Measurements from ENCODE around the gene SLIRP.
"Not testable (repeated sequence)": the region's sequence is repeated elsewhere in the genome, so short reads cannot be mapped to it uniquely, and the experiment has no call there.

SLIRP gene

DNA sequence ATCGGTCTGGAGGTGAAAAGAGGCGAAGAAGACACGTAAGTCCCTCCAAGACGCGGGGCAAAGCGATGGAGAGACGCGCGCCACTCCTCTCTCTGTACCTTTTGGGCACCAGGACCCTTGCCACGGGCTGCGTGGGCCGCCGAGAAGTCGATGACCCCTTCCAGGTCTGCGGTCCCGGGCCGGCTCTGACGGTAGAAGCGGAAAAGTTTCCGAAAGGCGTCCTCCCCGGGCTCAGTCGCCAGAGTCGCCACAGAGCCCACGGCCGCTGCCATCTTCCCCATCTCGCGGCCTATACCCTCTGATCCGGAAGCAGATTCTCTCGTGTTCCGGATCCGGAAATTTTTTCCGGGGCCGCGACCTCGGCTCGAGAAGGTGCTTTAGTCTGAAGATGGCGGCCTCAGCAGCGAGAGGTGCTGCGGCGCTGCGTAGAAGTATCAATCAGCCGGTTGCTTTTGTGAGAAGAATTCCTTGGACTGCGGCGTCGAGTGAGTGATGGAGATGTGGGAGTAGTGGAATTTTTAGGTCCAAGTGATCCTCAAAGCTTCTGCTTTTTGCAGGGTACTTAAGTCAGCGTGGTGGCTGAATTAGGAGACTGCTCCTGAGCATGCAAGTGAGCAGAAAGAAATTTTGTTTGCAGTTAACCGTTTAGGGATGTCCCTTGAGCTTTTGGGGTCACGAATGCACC, at the start of gene SLIRP, which contains the start of gene ALKBH1:
SLIRP (plus strand) TSS at position 380 of the 685 bp plus-strand sequence; CDS start at position 389, 9 bp downstream.
ALKBH1 (minus strand) TSS at position 300 of the 685 bp plus-strand sequence; CDS start at position 281, 19 bp downstream.
- DNase-seq (ENCODE audit: low spot score): peak; percentile 83

- DNase-seq (ENCODE audit: low spot score): no peak
These were observed 48.1 kb upstream of the SLIRP start for GRCh38 chr14:77659831-77660230.

DNA sequence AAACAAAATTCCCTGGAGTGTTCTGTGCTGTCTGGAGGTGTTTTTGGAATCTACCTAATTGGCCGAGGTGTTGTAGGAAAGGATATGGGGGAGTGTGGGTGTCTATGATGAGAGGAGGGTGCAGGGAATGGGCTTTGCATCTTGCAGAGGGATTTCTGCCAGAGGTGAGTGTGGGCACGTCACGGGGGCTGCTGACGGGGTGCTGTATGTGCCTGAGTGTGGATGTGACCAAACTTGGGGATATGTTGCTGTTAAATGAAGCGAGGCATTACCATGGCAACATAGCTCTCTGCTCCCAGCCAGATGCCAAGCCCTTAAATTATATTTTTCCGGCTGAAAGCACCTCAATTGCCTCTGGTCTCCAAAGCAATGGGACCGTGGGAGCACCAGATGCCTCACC, 47.1 kb upstream of the SLIRP start:
- peak; percentile 73 for DNase-seq (ENCODE audit: low spot score)

DNA sequence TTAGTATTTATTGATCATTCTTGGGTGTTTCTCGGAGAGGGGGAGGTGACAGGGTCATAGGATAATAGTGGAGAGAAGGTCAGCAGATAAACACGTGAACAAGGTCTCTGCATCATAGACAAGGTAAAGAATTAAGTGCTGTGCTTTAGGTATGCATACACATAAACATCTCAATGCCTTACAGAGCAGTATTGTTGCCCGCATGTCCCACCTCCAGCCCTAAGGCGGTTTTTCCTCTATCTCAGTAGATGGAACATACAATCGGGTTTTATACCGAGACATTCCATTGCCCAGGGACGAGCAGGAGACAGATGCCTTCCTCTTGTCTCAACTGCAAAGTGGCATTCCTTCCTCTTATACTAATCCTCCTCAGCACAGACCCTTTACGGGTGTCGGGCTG, 46.3 kb upstream of the SLIRP start:
- DNase-seq (ENCODE audit: low spot score): not testable (repeated sequence)

- no peak for DNase-seq (ENCODE audit: low spot score)
These were observed 44.6 kb upstream of the SLIRP start for GRCh38 chr14:77663293-77663692.

- no peak for DNase-seq (ENCODE audit: low spot score)
These were observed 40.6 kb upstream of the SLIRP start for GRCh38 chr14:77667331-77667730.

GRCh38 chr14:77673193-77673592, 34.7 kb upstream of the SLIRP start:
- DNase-seq (ENCODE audit: low spot score): no peak

DNA sequence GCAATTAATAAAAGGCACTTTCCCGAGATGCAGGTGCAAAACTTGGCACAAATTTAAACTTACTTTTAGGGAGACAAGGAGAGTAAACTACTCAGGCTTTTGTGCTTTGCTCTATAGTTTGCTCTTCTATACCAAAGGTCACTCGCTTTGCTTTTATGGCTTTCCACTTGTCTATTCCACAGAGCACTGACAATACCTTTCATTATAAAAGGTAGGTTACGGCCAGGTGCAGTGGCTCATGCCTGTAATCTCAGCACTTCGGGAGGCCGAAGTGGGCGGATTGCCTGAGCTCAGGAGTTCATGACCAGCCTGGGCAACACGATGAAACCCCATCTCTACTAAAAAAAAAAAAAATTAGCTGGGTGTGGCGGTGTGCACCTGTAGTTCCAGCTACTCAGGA, 33.0 kb upstream of the SLIRP start:
- DNase-seq (ENCODE audit: low spot score): no peak

GRCh38 chr14:77681196-77682157, 26.4 kb upstream of the SLIRP start:
- no peak for DNase-seq (ENCODE audit: low spot score)

- no peak for DNase-seq (ENCODE audit: low spot score)
These were observed 25.7 kb upstream of the SLIRP start for GRCh38 chr14:77682158-77682553.

- DNase-seq (ENCODE audit: low spot score): no peak
These were observed 16.6 kb upstream of the SLIRP start for GRCh38 chr14:77691259-77691658.

DNA sequence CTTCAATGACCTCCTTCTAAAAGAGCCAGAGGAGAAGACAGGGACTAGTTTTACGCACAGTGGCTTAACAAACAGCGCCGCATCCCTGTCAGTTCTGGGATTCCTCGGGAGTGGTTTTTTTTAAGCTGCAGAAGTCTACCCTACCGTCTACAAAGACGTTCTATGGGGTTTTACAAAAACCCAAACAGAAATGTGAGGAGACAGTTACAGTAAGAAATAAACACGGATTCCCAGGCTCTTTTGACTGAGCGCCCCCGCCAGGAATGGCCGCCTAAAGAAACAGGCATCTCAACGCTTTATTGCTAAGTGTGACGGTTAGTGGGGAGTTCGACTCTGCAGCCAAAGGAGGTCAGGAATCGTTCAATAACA, 564 bp upstream of the SLIRP start:
- DNase-seq (ENCODE audit: low spot score): peak; percentile 49

- DNase-seq (ENCODE audit: low spot score): no peak
These were observed 846 bp downstream of the SLIRP start for GRCh38 chr14:77708749-77709148.

GRCh38 chr14:77709412-77709811, 1.5 kb downstream of the SLIRP start:
- peak; percentile 11 for DNase-seq (ENCODE audit: low spot score)

GRCh38 chr14:77710364-77710763, 2.5 kb downstream of the SLIRP start:
- DNase-seq (ENCODE audit: low spot score): no peak

DNA sequence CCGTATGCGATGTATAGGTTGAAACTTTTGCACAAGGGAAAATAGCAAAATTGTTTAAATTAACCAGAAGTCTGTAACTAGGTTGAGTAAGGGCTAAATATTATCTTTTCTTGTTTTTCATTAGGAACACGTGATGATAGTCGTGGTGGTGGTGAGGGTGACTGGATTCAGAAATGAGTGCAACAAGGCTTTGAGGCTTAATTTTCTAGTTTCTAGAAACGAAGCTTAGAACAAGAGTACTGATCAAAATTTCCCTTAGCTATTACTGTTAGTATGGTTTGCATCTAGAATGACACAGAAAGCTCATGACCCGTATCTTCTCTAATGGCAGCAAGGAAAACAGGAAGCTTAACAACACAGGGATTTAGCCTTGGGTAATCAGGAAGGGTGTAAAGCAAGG, 7.0 kb downstream of the SLIRP start:
- no peak for DNase-seq (ENCODE audit: low spot score)

DNA sequence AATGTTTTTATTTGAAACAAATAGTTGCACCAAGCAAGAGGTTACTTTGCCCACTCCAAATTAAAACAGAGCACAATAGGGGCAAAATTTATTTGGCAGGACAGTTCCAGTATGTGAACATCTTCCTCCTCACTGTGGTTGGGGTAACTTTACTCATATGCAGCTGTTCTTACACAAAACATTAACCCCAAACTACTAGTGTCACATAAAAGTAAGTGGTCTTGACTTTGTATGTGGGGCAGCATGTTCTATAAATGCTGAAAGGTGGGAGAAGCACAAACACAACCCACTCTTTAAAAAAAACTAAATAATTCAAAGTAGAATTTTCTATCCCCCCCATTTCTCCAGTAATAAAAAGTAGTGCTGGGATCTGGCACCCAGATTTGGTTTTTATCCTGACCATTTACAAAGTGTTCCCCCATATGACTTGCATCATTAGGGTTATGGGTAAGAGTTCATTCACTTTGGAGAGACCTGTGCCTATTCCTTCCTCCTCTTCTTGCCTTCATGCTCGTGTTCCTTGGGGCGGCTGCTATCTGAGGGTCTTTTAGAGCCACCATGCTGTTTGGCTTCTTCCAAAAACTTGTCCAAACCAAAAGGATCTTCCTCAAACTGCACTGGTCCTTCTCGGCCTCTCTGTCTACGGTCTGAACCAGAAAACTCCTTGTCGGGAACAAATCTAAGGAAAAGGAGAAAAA, 9.9 kb downstream of the SLIRP start:
- DNase-seq (ENCODE audit: low spot score): no peak

DNA sequence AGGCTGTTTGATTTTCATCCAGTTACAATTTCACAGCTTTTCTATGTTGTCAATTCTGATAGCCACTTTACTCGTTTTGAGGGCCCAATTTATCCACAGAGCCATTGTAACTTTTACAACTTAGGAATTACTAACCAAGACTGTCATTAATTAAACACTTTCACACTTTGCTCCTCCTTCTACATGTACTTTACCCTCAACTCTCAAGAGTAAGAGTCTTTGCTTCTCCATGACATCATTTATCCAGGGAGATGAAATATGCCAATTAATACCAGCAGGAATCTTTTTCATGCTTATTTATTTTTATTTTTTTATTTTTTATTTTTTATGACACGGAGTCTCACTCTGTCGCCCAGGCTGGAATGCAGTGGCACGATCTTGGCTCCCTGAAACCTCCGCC, 13.5 kb downstream of the SLIRP start:
- DNase-seq (ENCODE audit: low spot score): no peak

DNA sequence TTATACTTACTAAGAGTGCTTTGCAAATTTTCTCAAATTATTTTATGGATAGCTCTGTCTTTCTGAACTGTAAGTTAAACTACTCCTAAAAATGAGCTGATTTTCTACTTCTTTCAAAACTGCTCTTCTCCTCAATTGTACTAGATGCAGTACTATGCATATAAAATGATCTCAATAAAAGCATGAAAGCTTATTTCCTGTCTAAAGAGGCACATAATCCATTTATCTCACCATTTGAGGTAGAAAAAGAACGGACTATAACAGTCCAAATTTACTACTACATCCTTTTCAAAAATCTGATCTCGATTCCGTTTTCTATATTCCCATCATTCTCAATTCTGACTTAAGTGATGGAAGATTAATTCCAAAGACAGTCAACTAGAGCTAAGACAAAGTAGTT, 14.4 kb downstream of the SLIRP start:
- DNase-seq (ENCODE audit: low spot score): no peak

DNA sequence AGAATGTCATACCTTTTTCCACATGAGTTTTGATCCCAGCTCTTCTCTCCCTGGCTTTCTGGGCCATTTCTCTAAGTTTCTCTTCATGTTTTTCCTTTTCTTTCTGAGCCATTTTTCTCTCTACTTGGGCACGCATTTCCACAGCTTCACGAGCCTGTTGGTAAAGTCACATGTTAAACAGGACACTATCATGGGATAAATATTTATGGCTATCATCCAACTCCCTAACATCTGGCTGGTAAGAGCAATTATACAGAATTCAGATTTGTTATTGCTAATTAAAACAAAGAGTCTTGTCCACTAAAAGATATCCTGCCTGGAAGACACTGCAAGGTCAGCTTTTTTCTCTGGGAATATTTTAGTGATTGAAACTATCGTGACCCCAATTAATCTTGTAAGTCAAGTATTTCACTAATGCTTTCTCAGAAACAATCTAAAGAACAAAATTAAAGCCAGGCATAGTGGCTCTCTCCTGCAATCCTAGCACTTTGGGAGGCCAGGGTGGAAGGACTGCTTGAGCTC, 23.1 kb downstream of the SLIRP start:
- no peak for DNase-seq (ENCODE audit: low spot score)

GRCh38 chr14:77738559-77739250, 30.8 kb downstream of the SLIRP start:
- DNase-seq (ENCODE audit: low spot score): peak; percentile 12

DNA sequence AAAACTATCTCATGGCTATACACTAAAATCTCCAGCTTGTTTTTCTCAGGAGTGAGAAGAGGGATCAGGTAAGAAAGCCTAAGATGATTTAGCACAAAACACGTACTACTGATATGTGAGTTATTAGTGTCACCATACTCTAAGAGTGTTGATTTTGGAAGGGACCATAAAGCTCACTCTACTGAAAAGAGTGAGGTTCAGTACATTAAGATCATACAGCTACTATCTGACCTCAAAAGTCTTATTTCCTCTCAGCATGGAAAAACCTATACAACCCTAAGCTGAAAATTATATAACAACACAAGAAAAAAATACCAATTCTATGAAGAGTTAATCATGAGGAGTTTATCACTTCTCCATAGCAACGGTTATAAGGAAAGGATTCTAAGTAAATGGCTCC, 33.5 kb downstream of the SLIRP start:
- no peak for DNase-seq (ENCODE audit: low spot score)
